Left forelimb (tissue), 1 donor: Measurements from ENCODE around the gene ZNF618.

Experiments
- DNase-seq: peaks from one replicate; pipeline ENCODE4 v3.0.0-alpha.2; 2018; ENCODE audit warnings: low spot score

Gene ZNF618

DNA sequence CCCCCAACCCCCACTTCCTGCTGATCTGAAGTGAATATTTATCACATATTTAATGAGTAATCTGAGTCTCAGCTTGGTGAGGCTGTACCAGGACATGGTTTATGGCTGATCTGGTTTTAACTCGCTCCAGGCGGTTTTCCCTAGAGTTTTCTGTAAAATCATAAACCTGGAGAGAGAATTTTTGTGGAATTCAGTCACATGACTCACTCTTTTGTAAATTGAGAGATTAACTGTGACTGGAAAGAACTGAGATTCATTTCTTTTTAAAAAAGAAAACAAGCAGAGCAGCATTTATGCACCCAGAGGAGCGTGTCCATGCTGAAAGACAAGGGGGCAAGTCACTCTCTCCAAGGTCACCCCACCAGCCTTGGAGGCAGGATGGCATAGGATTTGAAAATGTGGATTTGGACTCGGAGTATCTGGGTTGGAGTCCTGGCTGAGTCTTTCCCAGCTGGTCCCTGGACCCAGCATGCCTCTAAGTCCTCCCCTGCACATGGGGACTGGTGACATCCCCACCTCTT, 81.8 kb downstream of the ZNF618 start:
- peak; percentile 44 for DNase-seq

DNA sequence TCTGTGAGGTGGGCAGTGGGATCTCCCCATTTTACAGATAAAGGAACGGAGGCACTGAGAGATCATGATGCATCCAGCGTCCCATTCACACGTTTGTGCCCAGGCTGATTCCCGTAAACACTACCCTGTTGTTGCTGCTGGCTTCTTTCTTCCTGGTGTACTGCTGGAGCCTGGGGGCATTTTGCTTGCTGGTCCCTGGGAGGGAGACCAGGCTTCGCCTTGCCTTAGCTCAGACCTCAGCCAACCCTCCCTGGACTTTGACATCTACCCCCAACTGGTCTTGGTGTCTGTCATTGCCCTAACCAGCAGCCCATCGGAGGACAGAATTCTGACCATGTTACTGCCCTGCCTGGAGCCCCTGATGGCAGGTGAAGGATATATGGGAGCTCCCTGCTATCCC, 82.4 kb downstream of the ZNF618 start:
- peak; percentile 30 for DNase-seq

DNA sequence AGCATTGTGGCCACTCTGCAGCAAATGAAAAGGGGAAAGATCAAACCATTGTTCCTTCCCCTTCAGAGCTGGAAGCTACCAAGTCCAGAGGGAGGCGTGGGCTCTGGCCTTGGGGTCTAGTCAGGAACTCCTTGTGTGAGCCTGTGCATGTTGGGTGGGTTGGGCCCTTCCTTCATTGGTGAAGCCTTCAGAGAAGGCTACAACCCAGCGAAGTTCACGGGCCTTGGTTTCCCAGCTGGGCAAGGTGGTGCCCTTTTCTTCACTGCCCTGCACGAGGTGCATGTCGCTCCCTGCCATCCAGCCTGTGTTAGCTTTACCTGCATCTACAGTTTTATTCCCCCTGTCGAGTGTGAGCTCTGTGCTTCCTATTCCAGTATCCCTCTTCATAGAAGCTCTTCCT, 84.7 kb downstream of the ZNF618 start:
- peak; percentile 50 for DNase-seq

DNA sequence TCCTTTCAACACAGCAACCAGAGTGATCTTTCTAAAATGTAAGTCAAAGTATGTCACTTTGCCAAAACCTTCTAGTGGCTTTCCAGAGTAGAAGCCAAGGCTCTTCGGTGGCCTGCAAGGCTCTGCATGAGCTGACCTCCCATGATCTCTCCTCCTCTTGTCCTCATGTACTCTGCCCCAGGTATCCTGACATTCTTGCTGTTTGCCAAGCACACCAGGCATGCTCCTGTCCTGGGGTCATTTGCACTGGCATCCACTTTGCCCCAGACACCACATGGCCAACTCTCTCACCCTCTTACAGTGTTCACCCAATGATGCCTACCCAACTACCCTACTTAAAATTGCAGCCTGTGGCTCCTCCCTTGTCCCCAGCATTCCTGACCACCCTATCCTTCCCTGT, 86.3 kb downstream of the ZNF618 start:
- peak; percentile 52 for DNase-seq

DNA sequence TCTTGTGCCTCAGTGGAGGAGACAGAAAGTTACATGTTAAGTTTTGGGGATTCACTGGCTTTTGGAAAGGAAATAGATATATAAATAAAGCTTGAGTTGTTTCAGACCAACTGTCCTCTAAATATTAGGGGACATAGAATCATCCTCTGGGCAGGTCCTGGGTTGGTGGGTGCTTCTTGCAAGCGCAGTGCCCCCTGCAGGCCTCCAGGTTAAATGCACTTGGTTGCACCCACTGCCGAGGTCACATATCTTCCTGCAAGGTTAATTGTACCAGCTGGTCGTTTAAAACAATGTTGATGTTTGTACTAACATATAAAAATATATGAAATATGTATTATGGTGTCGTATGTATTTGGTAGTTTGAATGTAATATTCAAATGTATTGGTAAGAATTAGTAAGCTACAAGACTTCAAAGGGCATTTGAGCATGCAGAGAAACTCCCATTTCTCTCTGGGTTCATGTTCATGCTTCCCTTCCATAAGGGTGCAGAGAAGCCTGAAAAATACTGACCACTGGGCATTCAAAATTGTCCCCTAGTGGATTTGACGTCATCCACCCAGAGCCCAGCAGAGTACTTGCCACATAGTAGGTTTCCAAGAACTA, 87.0 kb downstream of the ZNF618 start:
- DNase-seq, result no peak

DNA sequence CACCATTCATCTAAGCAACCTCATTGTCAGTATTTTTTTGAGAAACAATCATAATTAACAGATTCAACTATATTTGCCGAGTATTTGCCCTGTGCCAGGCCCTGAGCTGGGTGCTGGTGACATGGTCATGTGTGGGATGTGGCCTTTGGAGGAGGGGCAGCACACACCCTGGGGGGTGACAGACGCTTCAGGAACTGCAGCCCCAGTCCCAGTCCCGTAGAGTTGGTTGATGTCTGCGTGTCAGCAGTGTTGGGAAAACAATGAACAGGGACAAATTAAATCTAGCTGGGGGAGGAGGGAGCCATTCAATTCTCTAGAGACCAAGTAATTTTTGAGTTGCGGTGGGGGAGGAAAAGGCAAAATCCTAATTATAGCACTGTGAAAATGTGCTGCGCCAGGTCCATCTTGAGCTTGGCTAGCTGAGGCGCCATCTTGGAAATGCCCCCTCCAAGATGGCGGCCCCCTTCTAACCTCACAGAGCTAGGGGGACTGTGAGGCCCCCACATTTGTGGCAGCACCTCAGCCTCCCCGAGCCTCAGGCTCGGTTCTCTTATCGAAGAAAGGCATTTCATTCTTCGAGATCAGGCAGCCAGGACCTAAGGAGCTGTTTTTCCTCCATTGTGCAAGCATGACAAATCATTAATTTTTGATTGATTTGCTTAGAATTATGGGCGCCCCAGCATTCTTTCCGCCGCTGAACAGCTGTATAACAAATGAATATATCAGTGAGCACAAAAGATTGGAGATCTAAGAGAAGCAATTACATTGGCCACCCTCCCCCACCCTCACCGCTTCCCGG, 87.8 kb downstream of the ZNF618 start:
- no peak for DNase-seq

DNA sequence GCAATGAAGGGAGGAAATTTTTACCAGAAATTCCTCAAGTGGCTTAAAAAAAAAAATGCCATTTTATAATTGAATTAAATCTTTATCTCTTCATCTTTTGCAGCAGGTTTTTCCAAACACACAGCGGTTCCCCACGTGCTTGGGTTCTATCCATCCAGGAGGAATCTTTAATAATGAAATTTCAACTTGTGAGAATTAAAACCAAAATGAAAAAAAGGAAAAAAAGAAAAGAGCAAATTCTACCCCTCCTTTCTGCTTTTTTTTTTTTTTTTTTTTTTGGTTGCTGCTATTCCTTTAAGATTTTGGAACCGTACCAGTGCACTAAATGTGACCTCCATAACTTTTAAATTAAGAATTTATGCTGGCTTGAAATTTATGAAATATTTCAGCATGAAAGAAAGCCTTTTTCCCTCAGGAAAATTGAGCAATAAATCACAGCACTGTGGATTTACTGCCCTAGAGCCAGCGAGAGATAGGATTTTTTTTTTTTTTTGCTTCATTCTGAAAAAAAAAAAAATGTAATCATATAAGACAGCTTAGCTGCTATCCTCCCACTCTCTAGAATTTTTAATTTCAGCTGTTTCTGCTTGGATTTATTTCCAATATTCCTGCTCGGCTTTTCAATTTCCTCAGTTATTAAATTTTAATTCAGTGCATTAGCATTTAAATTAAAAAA, 88.5 kb downstream of the ZNF618 start:
- DNase-seq, result no peak

DNA sequence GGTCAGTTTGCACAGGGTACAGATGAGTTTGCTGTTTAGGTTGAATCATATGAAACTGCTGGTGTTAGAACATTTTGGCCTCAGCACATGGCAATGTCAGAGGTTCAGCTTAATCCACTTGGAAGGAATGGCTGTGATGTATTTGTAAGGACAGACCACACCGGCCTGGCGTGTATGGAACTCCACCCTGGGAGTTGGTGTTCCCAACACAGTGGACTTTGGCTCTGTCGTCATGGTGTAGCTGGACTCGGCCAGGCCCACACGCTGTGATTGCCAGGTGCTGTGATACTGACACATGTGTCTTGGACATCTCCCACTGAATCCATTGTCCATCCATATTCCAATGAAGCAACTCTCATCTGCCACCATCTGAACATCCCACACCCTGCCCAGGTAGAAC, 90.3 kb downstream of the ZNF618 start:
- DNase-seq, result no peak

DNA sequence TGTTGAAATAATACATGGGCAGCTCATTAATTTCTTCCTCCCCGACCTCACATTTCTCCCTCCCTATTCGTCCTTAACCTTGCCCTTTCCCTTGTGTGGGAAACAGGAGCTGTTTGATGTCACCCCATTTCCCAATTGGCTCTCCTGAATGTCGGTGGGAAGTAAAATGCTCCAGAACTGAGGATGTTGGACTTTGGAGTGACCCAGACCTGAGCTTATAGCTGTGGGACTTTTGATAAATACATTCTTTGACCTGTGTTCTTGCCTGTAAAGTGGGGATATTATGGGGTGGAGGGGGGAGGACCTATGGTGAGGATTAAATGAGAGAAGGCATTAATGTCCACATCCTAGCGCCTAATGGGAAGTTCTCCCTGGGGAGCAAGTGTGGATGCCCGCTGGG, 91.3 kb downstream of the ZNF618 start:
- DNase-seq, result no peak

DNA sequence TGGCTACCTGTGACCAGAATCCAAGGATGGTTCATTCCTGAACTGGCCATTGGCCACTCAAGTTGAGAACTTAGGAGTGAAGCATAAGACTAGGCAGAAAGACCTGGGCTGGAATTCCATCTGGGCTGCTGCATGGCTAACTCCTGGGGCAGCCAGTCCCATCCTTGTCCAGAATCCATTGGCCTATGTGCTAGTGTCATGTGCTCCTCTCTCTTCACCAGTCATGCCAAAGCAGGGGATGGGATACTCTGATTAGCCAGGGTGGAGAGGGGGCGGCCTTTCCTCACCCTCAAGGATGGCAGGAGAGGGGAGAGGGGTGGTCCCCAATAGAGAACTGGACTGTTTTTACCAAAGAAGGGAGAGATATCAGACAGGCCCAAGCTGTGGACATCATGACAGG, 93.2 kb downstream of the ZNF618 start:
- no peak for DNase-seq

DNA sequence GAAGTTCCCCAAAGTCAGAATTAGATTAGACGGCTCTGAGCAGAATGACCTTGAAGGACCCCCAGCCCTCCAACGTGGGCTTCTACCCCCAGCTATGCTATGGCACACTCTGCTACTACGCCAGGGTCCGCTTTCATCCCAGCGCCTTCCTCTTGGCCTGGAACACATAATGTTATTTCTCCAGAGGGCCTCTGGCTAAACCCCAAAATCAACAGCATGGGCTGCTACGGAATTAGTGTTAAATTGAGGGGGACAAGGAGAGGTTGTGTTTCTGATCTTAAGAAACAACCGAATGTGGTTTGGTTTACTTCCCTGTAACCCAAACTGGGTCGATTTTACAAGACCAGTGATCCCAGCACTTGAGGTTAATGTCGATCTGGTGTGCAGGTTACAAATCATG, 97.1 kb downstream of the ZNF618 start:
- DNase-seq, result no peak

DNA sequence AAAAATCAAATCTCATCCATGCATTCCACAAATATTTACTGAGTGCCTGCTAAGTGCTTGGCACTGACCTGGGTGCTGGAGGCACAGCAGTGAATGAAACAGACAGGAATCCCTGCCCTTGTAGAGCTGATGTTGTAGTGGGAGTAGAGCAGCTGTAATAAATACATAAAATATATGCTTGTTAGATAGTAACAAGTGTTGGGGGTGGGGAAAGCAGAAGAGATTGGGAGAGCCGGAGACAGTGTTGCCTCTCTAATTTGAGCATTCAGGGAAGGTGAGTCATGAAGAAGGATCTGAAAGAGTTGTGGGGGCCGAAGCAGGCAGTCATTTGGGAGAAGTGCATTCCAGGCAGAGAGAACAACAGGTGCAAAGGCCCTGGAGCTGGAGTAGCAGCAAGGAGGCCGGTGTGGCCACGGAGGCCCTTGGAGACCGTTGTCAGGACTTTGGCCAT, 97.9 kb downstream of the ZNF618 start:
- no peak for DNase-seq

DNA sequence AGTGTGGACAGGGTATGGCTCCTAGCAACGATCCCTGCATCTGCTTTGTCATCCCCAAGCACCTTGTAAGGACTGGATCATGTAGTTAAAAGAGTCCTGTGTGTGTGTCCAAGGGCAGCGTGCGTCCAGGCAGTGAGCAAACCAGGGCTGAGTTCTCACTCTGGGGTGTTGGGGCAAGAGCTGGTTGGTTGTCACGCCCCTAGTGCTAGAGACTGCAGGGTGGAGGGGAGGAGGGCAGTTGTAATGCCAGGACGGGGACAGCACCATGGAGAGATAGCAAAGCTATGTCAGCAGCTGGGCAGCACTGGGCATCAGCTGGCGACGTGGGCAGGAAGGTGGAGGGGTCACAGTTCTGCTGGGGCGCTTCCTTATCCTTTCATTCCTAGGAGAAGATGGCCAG, 100.8 kb downstream of the ZNF618 start:
- DNase-seq, result no peak

DNA sequence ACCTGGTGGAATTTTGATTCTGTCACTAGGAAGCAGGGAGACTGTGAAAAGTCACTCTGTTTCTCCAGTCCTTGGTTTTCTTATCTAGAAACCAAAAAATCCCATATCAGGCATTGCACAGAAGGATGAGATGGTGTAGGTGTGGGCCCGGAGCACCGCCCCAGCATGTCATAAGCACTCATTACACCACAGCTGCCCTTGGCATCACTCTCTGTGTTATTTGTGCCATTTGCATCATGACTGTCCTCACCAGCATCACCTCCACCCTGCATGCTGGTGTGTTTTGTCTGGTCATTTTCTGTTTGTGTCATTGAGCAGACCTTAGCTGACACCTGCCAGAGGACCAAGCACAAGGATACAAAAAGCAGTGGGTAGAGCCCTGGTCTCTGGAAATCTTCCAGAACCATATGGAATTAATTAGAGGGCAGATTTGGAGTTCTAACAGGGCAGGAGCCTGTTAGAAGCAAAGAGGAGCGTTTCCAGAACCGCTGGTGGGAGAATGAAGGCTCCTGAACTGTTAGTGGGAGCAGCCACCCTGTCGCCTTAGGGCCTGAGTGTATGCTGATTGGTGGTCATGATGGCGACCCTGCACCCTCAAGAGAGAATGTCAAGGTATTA, 102.7 kb downstream of the ZNF618 start:
- DNase-seq, result no peak

DNA sequence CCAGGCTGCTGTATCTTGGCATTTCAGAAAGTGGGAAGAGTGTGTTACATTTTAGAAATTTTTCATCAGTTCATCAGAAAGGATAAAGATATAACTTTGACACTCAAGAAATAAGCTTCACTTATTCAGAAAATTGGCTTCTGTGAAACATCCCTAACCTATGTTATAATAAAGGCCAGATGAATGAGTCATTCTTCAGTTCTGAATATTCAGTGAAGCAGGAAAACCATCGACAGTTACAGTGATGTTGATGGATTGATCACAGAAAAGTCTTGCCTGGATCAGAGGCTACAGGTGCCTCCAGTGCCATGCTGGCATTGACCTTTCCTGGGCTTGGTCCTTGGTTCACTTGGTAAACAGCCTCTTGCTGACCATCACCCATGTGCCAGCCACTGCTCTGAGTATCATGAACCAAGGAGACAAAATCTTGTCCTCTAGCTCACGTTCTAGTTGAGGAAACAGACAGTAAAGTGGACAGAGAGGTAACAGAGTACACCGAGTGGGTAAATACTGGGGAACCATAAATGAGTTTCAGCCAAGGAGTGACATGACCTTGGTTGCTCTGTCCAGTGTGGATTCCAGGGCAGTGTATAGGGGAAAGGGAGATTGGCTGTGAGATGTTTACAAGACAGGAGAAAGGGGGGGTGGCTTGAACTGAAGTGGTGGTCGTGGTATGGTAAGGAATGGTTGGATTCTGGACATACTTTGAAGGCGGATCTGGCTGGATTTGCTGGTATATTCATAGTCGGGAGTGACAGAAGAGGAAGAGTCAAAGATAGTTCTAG, 103.4 kb downstream of the ZNF618 start:
- no peak for DNase-seq

DNA sequence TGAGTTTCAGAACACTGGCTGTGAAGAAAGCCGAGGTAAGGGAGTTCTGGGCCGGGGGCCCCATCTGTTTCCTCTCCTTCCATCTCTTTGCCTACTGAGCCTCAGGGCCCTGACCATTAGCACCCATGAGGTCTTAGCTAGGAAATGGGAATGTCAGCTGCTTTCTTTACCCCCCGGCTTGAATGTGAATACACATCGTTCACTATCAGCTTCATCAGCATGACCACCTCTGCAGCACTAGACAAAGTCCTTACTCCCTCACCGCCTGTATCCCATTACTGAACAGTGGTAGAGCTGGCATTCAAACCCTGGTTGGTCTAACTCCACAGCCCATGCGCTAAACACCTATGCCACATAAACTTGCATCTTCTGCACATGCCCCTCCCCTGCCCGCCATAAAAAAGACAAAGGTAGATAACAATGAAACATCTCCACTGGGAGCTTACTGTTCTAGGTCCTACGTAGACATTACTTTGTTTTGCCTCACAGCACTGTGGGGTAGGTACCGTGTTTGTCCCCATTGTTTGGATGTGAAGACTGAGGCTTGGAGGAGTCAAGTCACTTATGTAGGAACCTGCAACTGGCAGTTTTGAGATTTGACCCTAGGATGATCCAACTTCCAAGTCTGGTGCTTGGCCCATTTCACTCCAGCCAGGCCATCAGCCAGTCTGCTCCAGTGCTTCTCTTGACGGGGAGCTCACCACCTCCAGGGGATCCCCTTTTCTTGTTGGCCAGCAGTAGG, 108.7 kb downstream of the ZNF618 start:
- no peak for DNase-seq

DNA sequence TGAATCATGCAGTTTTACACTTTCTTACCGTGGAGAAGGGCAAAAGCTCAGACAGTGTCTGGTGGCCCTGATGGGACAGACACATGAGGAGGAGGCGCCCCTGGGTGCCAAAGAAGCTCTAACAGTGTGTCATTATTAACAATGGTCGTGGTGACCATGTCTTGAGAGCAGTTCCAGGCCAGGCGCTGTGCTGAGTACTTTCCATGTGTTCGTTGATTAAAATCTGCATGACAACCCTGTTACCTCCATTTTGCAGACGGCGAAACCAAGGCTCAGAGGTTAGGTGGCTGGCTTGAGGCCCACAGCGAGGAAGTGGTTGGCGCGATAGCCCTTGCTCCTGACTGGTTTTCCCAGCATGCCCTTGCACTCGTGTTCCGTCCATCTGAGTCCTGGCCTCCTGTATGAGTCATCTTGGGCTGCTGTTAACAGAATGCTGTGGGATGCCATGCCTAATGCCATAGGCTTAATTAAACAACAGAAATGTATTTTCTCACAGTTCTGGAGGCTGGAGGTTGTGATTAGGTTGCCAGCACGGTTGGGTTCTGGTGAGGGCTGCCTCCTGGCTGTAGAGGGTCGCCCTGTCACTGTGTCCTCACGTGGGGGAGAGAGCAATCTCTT, 110.0 kb downstream of the ZNF618 start:
- no peak for DNase-seq

DNA sequence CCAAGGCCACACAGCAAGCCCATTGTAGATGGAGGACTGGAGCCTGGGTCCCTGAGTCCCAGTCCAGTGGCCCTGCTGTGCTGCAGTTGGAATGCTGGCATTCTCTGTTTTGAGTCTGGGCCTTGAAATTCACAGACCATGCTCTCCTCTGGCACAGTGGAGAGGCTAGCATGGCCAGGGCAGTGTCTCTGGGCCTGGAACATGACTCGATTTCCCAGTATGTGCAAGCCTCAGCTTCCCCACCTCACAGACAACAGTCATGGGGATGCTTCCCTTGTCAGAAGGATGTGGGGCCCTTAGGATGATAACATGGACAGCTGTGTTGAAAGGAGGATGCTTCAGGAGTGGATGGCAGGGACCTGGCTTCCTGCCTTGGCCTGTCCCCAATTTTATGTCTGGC, 110.8 kb downstream of the ZNF618 start:
- no peak for DNase-seq

DNA sequence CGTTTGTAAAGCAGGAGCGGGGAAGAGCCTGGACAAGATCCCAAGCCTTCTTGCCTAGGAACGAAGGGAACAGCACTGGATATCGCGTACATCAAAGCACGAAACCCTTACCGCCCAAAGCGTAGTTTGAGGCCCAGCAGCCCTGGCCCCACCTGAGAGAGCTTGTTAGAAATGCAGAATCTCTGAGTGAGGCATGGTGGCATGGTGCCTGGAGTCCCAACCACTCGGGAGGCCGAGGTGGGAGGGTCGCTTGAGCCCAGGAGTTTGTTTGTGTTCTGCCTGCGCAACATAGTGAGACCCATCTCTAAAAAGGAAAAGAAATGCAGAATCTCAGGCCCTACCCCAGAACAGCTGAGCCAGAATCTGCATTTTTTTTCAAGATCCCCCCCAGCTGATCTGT, 111.4 kb downstream of the ZNF618 start:
- DNase-seq, result no peak

DNA sequence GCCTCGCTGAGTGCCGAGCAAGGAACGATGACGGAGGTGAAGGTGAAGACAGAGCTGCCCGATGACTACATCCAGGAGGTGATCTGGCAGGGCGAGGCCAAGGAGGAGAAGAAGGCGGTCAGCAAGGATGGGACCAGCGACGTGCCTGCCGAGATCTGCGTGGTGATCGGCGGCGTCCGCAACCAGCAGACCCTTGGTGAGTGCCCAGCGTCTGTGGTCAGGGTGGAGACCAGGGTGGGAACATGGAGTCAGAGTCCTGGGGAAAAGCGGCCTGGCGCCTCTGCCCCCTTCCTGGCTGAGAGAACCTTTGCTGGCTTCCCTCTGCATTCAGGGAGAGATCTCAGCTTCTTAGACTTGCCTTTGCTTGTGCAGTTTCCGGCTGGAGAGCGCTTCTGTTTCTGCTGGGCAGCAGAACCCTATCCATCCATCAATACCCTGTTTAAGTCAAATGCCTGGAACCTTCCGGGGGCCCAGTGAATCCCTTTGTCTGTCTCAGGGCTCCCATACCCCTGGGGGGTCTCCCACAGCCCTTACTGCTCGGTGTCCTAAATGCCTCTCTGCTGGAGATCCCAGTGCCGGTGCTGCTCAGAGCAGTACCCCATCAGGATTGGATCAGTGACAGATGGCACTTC, 112.4 kb downstream of the ZNF618 start:
- no peak for DNase-seq
